Measurements from ENCODE around the gene NME4. TPM values are rescaled to one million over a fixed set of nuclear protein-coding genes. Genes with fewer than 3 reads are reported as not detected.

Gene NME4
- total RNA-seq, 1 donor from 2014 or later: 82.6 TPM

GRCh38 chr16:373848-374615, 23.0 kb upstream of the NME4 start:
- no peak for DNase-seq
- Mint-ChIP-seq H3K27ac (ENCODE audit: unreplicated experiment) (no peak overlapping the region), H3K4me3 (ENCODE audit: unreplicated experiment) (no peak overlapping the region), H3K27me3 (ENCODE audit: unreplicated experiment) (peaks cover 9% of the 10 kb centered on the region), H3K9me3 (ENCODE audit: unreplicated experiment) (peaks cover 8% of the 10 kb centered on the region), H3K36me3 (ENCODE audit: unreplicated experiment) (no peaks in the 10 kb centered on the region), H3K4me1 (ENCODE audit: low read depth, unreplicated experiment) (peaks cover 4% of the 10 kb centered on the region)
- TF ChIP-seq CTCF (IDR thresholded peaks at IDR 0.05; ENCODE audit: partially characterized antibody, unreplicated experiment): no peak

- Mint-ChIP-seq H3K27me3 (ENCODE audit: unreplicated experiment) (peaks cover 9% of the 10 kb centered on the region), H3K36me3 (ENCODE audit: unreplicated experiment) (no peaks in the 10 kb centered on the region), H3K9me3 (ENCODE audit: unreplicated experiment) (peaks cover 6% of the 10 kb centered on the region), H3K27ac (ENCODE audit: unreplicated experiment) (no peak overlapping the region), H3K4me1 (ENCODE audit: low read depth, unreplicated experiment) (peaks cover 4% of the 10 kb centered on the region), H3K4me3 (ENCODE audit: unreplicated experiment) (no peak overlapping the region)
- DNase-seq: no peak
- TF ChIP-seq CTCF (IDR thresholded peaks at IDR 0.05; ENCODE audit: partially characterized antibody, unreplicated experiment): no peak
These were observed 22.4 kb upstream of the NME4 start for GRCh38 chr16:374616-374926.

GRCh38 chr16:375212-375611, 21.8 kb upstream of the NME4 start:
- no peak for TF ChIP-seq CTCF (IDR thresholded peaks at IDR 0.05; ENCODE audit: partially characterized antibody, unreplicated experiment)
- Mint-ChIP-seq H3K9me3 (ENCODE audit: unreplicated experiment) (peaks cover 8% of the 10 kb centered on the region), H3K36me3 (ENCODE audit: unreplicated experiment) (no peaks in the 10 kb centered on the region), H3K4me3 (ENCODE audit: unreplicated experiment) (no peak overlapping the region), H3K4me1 (ENCODE audit: low read depth, unreplicated experiment) (peaks cover 4% of the 10 kb centered on the region), H3K27ac (ENCODE audit: unreplicated experiment) (no peak overlapping the region), H3K27me3 (ENCODE audit: unreplicated experiment) (peaks cover 9% of the 10 kb centered on the region)
- no peak for DNase-seq

GRCh38 chr16:375927-376816, 20.8 kb upstream of the NME4 start:
- Mint-ChIP-seq H3K36me3 (ENCODE audit: unreplicated experiment) (no peaks in the 10 kb centered on the region), H3K27ac (ENCODE audit: unreplicated experiment) (no peak overlapping the region), H3K27me3 (ENCODE audit: unreplicated experiment) (peaks cover 4% of the 10 kb centered on the region), H3K9me3 (ENCODE audit: unreplicated experiment) (peaks cover 5% of the 10 kb centered on the region), H3K4me3 (ENCODE audit: unreplicated experiment) (no peak overlapping the region), H3K4me1 (ENCODE audit: low read depth, unreplicated experiment) (peaks cover 1% of the 10 kb centered on the region)
- TF ChIP-seq CTCF (IDR thresholded peaks at IDR 0.05; ENCODE audit: partially characterized antibody, unreplicated experiment): no peak
- DNase-seq: no peak
